ENCODE data around the gene TOR3A.
A peak's percentile ranks its signal among the peaks of the same experiment; 100 is the strongest.
"Not testable (repeated sequence)": the region's sequence is repeated elsewhere in the genome, so short reads cannot be mapped to it uniquely, and the experiment has no call there.

TOR3A gene, protein sequence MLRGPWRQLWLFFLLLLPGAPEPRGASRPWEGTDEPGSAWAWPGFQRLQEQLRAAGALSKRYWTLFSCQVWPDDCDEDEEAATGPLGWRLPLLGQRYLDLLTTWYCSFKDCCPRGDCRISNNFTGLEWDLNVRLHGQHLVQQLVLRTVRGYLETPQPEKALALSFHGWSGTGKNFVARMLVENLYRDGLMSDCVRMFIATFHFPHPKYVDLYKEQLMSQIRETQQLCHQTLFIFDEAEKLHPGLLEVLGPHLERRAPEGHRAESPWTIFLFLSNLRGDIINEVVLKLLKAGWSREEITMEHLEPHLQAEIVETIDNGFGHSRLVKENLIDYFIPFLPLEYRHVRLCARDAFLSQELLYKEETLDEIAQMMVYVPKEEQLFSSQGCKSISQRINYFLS

DNA sequence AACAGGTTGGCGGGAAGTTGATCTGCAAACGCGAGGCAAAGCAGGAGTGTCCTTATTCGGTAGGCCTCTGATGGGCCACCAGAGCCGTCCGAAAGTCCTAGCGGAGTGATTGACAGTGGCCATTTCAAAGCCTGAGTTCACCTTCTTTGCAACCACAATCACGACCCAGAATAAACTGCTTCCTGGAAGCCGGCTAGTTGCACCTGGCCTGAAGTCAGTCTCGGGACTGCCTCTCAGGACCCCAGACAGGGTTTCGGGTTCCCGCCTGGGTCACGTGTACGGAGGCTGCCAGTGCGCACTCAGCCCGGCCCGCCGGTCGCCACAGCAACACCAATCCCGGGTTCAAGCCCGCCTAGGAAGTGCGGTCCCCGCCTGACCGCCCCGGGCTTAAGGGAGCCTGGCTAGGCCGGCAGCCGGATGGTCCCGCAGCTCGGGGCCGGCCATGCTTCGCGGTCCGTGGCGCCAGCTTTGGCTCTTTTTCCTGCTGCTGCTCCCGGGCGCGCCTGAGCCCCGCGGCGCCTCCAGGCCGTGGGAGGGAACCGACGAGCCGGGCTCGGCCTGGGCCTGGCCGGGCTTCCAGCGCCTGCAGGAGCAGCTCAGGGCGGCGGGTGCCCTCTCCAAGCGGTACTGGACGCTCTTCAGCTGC is at the start of gene TOR3A:
Gene TOR3A (plus strand): TSS at position 384 of the 646 bp plus-strand sequence. CDS start 59 bp downstream, at position 443.
- Histone ChIP-seq H3K36me3 (ENCODE audit: control insufficient read depth, insufficient read depth, low read length) (no peaks in the 10 kb centered on the region), H3K4me1 (ENCODE audit: control insufficient read depth, insufficient read depth, low read length) (peaks cover 23% of the 10 kb centered on the region), H3K4me3 (ENCODE audit: low read length) (peak within 1 kb of the TSS; percentile 68), H3K9me3 (ENCODE audit: control insufficient read depth, low read length) (no peaks in the 10 kb centered on the region), H3K27me3 (ENCODE audit: control insufficient read depth, insufficient read depth, low read length) (no peaks in the 10 kb centered on the region), H3K9ac (ENCODE audit: low read length) (peak within 1 kb of the TSS; percentile 71)

- no peaks in the 10 kb centered on the region for H3K9me3 ChIP-seq (ENCODE audit: control insufficient read depth, low read length)
- H3K9ac ChIP-seq (ENCODE audit: low read length) = no peak overlapping the region
- no peak overlapping the region for H3K4me3 ChIP-seq (ENCODE audit: low read length)
- H3K27me3 ChIP-seq (ENCODE audit: control insufficient read depth, insufficient read depth, low read length) = no peaks in the 10 kb centered on the region
- no peaks in the 10 kb centered on the region for H3K36me3 ChIP-seq (ENCODE audit: control insufficient read depth, insufficient read depth, low read length)
- H3K4me1 ChIP-seq (ENCODE audit: control insufficient read depth, insufficient read depth, low read length) = peaks cover 42% of the 10 kb centered on the region
Measured at GRCh38 chr1:179034720-179035119, 47.1 kb upstream of the TOR3A start.

DNA sequence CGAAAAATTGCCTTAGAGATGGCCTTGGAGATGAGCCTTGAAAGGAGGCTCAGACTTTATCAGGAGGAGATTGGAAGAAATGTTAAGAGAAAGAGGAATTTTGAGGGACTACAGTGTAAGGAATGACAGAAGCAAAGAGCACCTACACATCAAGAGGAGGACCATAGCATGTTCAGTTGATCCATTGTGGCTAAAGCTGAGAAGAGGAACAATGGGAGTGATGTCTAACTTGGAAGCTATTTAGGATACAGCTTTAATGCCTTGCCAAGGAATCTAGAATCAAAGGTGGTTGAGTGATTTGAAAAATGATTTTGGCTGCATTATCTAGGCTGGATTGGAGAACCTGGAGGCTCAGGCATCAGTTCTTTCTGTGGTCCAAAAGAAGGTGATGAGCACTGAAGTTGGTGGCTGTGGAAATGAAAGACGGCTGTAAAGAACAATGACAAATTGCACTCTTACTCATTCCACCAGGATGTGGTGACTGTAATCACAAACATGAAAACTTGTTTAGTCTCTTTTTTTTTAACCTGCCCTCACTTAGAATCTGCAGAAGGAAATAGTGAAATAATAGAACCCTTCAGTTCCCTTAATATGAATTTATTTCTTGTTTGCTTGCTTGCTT is 44.9 kb upstream of the TOR3A start:
- Histone ChIP-seq H3K4me1 (ENCODE audit: control insufficient read depth, insufficient read depth, low read length) (peaks cover 30% of the 10 kb centered on the region), H3K36me3 (ENCODE audit: control insufficient read depth, insufficient read depth, low read length) (no peaks in the 10 kb centered on the region), H3K9ac (ENCODE audit: low read length) (no peak overlapping the region), H3K9me3 (ENCODE audit: control insufficient read depth, low read length) (no peaks in the 10 kb centered on the region), H3K4me3 (ENCODE audit: low read length) (no peak overlapping the region), H3K27me3 (ENCODE audit: control insufficient read depth, insufficient read depth, low read length) (no peaks in the 10 kb centered on the region)

DNA sequence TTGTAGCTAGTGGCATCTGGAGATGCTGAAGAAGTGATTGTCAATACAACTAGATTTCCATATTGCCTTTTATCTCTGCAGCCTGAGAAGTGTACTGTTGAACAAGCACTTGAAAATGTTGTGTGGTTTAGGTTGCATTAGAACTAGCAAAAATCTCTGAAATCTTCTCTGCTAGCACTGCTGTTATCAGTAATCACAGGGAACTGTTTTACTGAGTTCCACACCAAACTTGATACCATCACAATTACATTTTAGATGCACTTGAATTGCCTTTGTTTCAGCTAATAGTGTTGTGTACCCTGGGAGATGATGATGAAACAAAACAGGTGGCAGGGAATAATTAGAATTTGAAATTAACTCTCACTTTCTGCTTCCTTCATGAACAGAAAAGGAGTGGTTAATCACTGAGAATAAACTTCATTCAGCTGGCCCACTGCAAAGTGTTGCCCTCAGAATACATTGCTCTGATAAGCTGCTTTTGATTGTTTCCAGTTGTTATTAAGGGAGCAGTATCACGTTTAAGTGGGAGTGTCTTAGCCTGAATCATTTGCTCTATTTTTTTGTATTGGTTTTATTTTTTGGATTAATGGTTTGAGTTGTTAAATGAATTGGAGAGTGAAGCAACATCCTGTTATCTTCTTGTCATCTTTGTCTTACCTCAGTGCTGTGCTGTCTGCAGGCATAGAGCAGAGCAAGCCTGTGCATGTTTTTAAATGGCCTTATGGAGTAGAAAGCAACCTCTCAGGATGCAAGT is 43.2 kb upstream of the TOR3A start:
- Histone ChIP-seq H3K4me3 (ENCODE audit: low read length) (no peak overlapping the region), H3K27me3 (ENCODE audit: control insufficient read depth, insufficient read depth, low read length) (no peaks in the 10 kb centered on the region), H3K4me1 (ENCODE audit: control insufficient read depth, insufficient read depth, low read length) (peaks cover 33% of the 10 kb centered on the region), H3K9me3 (ENCODE audit: control insufficient read depth, low read length) (no peaks in the 10 kb centered on the region), H3K36me3 (ENCODE audit: control insufficient read depth, insufficient read depth, low read length) (no peaks in the 10 kb centered on the region), H3K9ac (ENCODE audit: low read length) (no peak overlapping the region)

- not testable (repeated sequence) for H3K4me3 ChIP-seq (ENCODE audit: low read length); H3K27me3 ChIP-seq (ENCODE audit: control insufficient read depth, insufficient read depth, low read length); H3K9ac ChIP-seq (ENCODE audit: low read length); H3K9me3 ChIP-seq (ENCODE audit: control insufficient read depth, low read length); H3K36me3 ChIP-seq (ENCODE audit: control insufficient read depth, insufficient read depth, low read length)
- peaks cover 33% of the 10 kb centered on the region for H3K4me1 ChIP-seq (ENCODE audit: control insufficient read depth, insufficient read depth, low read length)
Measured at GRCh38 chr1:179039502-179040174, 42.2 kb upstream of the TOR3A start.

DNA sequence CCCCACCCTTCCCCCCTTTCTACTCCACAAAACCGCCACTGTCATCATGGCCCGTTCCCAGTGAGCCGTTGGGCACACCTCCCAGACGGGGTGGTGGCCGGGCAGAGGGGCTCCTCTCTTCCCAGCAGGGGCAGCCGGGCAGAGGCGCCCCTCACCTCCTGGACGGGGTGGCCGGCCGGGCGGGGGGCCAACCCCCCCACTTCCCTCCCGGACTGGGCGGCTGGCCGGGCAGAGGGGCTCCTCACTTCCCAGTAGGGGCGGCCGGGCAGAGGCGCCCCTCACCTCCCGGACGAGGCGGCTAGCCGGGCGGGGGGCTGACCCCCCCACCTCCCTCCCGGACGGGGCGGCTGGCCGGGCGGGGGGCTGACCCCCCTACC is 41.7 kb upstream of the TOR3A start:
- H3K9me3 ChIP-seq (ENCODE audit: control insufficient read depth, low read length); H3K36me3 ChIP-seq (ENCODE audit: control insufficient read depth, insufficient read depth, low read length); H3K27me3 ChIP-seq (ENCODE audit: control insufficient read depth, insufficient read depth, low read length); H3K9ac ChIP-seq (ENCODE audit: low read length); H3K4me3 ChIP-seq (ENCODE audit: low read length): not testable (repeated sequence)
- peaks cover 29% of the 10 kb centered on the region for H3K4me1 ChIP-seq (ENCODE audit: control insufficient read depth, insufficient read depth, low read length)

DNA sequence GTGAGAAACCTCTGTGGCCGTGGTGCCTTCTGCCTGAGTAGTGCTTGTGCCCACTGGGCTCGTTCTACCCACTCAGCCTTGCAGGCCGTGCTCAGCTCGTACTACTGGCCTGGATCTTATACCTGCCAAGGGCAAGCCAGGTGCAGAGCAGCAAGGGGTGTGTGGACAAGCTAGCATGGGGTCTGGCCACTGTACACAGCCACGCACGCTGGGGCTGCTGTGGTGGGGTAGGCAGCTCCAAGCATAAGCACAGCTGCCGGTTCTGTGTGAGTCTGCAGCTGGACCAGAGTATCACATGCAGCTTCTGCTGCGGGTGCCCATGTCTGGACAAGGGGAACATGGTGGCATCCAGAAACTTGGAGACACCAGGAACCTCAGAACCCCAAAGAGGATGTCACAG is 39.8 kb upstream of the TOR3A start:
- Histone ChIP-seq H3K4me1 (ENCODE audit: control insufficient read depth, insufficient read depth, low read length) (peaks cover 18% of the 10 kb centered on the region), H3K36me3 (ENCODE audit: control insufficient read depth, insufficient read depth, low read length) (no peaks in the 10 kb centered on the region), H3K9ac (ENCODE audit: low read length) (no peak overlapping the region), H3K27me3 (ENCODE audit: control insufficient read depth, insufficient read depth, low read length) (no peaks in the 10 kb centered on the region), H3K4me3 (ENCODE audit: low read length) (no peak overlapping the region), H3K9me3 (ENCODE audit: control insufficient read depth, low read length) (no peaks in the 10 kb centered on the region)

DNA sequence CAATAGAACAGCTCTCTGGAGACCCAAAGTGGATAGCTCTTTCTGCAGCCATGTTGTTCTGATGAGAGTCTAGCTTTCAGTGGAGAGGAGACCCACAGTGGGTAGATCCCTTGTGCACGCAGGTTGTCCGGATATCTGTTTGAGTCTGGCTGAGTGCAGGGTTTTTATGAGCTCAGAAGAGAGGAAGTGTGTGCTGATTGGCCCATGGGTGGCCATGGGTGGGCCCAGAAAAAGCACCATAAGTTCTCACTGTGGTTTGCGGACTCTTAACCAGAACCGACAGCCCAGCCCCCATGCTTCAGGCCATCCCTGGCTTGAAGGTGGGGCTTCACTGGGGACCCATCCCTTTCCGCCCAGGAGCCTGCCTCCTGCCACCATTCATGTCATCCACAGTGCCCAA is 39.2 kb upstream of the TOR3A start:
- Histone ChIP-seq H3K4me1 (ENCODE audit: control insufficient read depth, insufficient read depth, low read length) (peaks cover 12% of the 10 kb centered on the region), H3K9ac (ENCODE audit: low read length) (no peak overlapping the region)

GRCh38 chr1:179043266-179043665 is 38.6 kb upstream of the TOR3A start:
- Histone ChIP-seq H3K9me3 (ENCODE audit: control insufficient read depth, low read length) (no peaks in the 10 kb centered on the region), H3K27me3 (ENCODE audit: control insufficient read depth, insufficient read depth, low read length) (no peaks in the 10 kb centered on the region), H3K4me3 (ENCODE audit: low read length) (no peak overlapping the region), H3K4me1 (ENCODE audit: control insufficient read depth, insufficient read depth, low read length) (peaks cover 12% of the 10 kb centered on the region), H3K9ac (ENCODE audit: low read length) (no peak overlapping the region), H3K36me3 (ENCODE audit: control insufficient read depth, insufficient read depth, low read length) (no peaks in the 10 kb centered on the region)

More for the DNA sequence above, 39.2 kb upstream of the TOR3A start:
- Histone ChIP-seq H3K27me3 (ENCODE audit: control insufficient read depth, insufficient read depth, low read length) (no peaks in the 10 kb centered on the region), H3K9me3 (ENCODE audit: control insufficient read depth, low read length) (no peaks in the 10 kb centered on the region), H3K36me3 (ENCODE audit: control insufficient read depth, insufficient read depth, low read length) (no peaks in the 10 kb centered on the region), H3K4me3 (ENCODE audit: low read length) (no peak overlapping the region)

DNA sequence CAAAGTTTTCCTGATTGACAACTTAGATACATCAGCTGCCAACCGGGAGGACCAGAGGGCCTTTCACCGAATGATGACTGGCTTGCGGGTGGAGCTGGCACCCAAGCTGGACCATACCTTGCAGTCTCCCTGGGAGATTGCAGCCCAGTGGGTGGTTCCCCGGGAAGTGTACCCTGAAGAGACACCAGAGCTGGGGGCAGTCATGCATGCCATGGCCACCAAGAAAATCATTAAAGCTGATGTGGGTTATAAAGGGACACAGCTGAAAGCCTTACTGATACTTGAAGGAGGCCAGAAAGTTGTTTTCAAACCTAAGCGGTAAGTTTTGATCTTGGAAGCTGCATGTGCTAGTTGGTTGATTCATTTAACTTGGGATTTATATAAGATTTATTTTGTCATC is 38.0 kb upstream of the TOR3A start:
- no peak overlapping the region for H3K9ac ChIP-seq (ENCODE audit: low read length)
- H3K4me1 ChIP-seq (ENCODE audit: control insufficient read depth, insufficient read depth, low read length) = peaks cover 8% of the 10 kb centered on the region
- no peaks in the 10 kb centered on the region for H3K27me3 ChIP-seq (ENCODE audit: control insufficient read depth, insufficient read depth, low read length)
- H3K4me3 ChIP-seq (ENCODE audit: low read length) = no peak overlapping the region
- no peaks in the 10 kb centered on the region for H3K9me3 ChIP-seq (ENCODE audit: control insufficient read depth, low read length)
- H3K36me3 ChIP-seq (ENCODE audit: control insufficient read depth, insufficient read depth, low read length) = no peaks in the 10 kb centered on the region

GRCh38 chr1:179046808-179047635 is 34.8 kb upstream of the TOR3A start:
- Histone ChIP-seq H3K9me3 (ENCODE audit: control insufficient read depth, low read length) (no peaks in the 10 kb centered on the region), H3K4me3 (ENCODE audit: low read length) (no peak overlapping the region), H3K36me3 (ENCODE audit: control insufficient read depth, insufficient read depth, low read length) (no peaks in the 10 kb centered on the region), H3K9ac (ENCODE audit: low read length) (no peak overlapping the region), H3K4me1 (ENCODE audit: control insufficient read depth, insufficient read depth, low read length) (peaks cover 3% of the 10 kb centered on the region), H3K27me3 (ENCODE audit: control insufficient read depth, insufficient read depth, low read length) (no peaks in the 10 kb centered on the region)
